Stomach (tissue), 4 donors: Measurements from ENCODE around the gene CITED1.

Source experiments
- CTCF ChIP-seq, 7 experiments: fragments of 450-650 bp in 4 of 7; fragments of 200-600 bp in 3 of 7; sonication (generic) in 3 of 7; IDR thresholded peaks; one replicate each; pipeline ENCODE4 v1.5.1; 2016 to 2019; ENCODE audit warnings: antibody characterized with exemption in 7 of 7, control low read depth in 2 of 7, mild to moderate bottlenecking in 1 of 7
- POLR2A ChIP-seq, 4 donors: fragments of 450-650 bp; IDR thresholded peaks; one replicate each; pipeline ENCODE4 v1.6.1; 2016; ENCODE audit warnings: antibody characterized with exemption in 4 of 4, control low read depth in 2 of 4, mild to moderate bottlenecking in 1 of 4, moderate library complexity in 1 of 4

DNA sequence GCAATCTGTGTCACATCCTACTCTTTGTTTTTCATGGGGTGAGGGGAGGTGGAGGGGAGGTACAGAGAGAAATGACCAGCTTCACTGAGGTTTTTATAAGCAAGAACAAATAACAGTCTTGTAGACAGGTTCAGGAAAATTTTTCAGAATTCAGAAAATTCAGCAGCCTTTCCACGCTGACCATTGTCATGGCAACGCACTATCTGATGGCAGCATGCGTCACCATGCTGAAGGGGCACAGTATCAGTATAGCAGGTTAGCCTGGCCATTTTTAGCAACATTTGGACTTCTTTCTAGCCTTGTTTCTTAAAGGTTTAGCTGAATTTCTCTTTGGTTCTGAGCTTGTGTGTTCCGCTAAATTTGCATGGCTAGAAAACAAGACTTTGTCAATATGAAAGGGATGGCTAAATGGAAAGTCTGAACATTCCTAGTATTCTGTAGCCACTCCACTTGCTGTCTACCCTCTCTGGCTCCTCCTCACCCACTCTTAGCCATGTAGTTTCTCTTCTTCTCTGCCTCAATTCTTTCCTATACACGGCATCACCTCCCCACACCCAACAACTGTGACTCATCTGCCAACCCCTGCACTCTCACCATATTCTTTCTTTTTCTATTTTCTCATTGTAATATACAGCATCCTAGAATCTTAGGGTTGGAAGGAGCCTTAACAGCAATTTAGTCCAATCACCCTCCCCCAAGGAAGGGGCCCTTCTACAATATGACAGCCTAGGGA is 42.7 kb upstream of the CITED1 start:
- TF ChIP-seq CTCF (IDR thresholded peaks at IDR 0.05) (no peak), POLR2A (IDR thresholded peaks at IDR 0.05) (no peak)
